ENCODE measurements around the gene NBPF11. TPM values are rescaled to one million over a fixed set of nuclear protein-coding genes. Genes with fewer than 3 reads are reported as not detected.
"Not testable (repeated sequence)": the region's sequence is repeated elsewhere in the genome, so short reads cannot be mapped to it uniquely, and the experiment has no call there.

Gene NBPF11
- total and polyA plus RNA-seq, 7 donors = 1.6 to 13.3 (median 6.5) TPM

GRCh38 chr1:148162363-148162762 lies 10.3 kb upstream of the NBPF11 start:
- 92 to 94% methylated on average over 25 of the region's 25 CpGs for WGBS, 2 donors
- intact Hi-C loops (cut with DNase I) = no loop called here

DNA sequence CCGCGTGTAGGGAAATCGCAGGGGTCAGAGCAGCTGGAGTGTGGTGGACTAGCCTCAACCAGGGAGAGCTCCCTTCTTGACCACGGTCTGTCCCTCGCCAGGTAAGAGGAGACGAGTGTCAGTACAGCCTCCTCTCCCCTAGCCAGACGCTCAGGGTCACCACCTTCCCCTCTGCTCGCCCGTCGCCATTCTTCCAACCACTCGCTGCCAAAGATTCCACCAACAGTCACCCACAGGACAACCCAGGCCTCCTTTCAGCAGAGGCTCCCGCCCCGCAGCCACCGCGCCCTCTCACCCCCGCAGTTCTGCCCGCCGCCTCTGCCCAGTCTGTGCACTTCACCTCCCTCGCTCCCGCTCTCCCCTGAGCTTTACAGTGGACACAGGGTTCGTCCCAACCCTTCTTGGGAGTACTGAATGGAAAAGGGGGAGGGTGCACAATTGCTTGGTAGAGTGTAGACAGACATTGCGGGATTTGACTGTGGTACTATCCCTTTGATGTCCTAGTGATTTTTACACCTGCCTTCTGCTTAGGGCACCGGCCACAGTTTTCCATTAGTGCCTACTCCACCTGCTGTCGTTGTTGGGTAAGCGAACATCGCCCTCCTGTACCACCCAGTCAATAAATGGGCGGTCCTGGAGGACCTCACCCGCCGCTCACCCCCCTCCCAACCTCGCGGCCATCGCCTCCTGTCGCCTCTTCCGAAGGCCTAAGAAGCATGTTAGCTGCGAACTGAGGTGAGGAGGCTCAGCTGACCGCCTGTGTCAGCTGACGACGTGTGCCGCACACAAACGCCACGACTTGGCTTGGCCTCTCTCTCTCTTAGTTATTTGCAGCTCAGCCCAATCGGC lies 9.2 kb upstream of the NBPF11 start:
- TF ChIP-seq EP300 (IDR thresholded peaks at IDR 0.05) (no peak), POLR2AphosphoS5 (IDR thresholded peaks at IDR 0.05) (no peak), POLR2A (IDR thresholded peaks at IDR 0.05) (no peak), CTCF (IDR thresholded peaks at IDR 0.05) (no peak)
- no peak overlapping the region for H3K27ac ChIP-seq
- DNase-seq = no peak
- no peaks in the 10 kb centered on the region for H3K9me3 ChIP-seq
- WGBS, 2 donors = 85 to 91% methylated on average over 42 of the region's 42 CpGs
- no peak overlapping the region for H3K4me3 ChIP-seq
- H3K27me3 ChIP-seq = peaks cover 0 to 49% (median 33%) of the 10 kb centered on the region in 3 donors
- H3K36me3 ChIP-seq = no peaks in the 10 kb centered on the region
- H3K4me1 ChIP-seq = no peaks in the 10 kb centered on the region
- intact Hi-C loops (cut with DNase I) = no loop called here

More at GRCh38 chr1:148162363-148162762, 10.3 kb upstream of the NBPF11 start:
- no peak overlapping the region for H3K27ac ChIP-seq
- no peaks in the 10 kb centered on the region for H3K36me3 ChIP-seq
- no peak for DNase-seq
- H3K4me3 ChIP-seq = no peak overlapping the region
- H3K27me3 ChIP-seq = peaks cover 0 to 49% (median 33%) of the 10 kb centered on the region in 3 donors
- no peaks in the 10 kb centered on the region for H3K4me1 ChIP-seq
- no peaks in the 10 kb centered on the region for H3K9me3 ChIP-seq
- no peak for TF ChIP-seq EP300 (IDR thresholded peaks at IDR 0.05)
- no peak for TF ChIP-seq POLR2A (IDR thresholded peaks at IDR 0.05)

DNA sequence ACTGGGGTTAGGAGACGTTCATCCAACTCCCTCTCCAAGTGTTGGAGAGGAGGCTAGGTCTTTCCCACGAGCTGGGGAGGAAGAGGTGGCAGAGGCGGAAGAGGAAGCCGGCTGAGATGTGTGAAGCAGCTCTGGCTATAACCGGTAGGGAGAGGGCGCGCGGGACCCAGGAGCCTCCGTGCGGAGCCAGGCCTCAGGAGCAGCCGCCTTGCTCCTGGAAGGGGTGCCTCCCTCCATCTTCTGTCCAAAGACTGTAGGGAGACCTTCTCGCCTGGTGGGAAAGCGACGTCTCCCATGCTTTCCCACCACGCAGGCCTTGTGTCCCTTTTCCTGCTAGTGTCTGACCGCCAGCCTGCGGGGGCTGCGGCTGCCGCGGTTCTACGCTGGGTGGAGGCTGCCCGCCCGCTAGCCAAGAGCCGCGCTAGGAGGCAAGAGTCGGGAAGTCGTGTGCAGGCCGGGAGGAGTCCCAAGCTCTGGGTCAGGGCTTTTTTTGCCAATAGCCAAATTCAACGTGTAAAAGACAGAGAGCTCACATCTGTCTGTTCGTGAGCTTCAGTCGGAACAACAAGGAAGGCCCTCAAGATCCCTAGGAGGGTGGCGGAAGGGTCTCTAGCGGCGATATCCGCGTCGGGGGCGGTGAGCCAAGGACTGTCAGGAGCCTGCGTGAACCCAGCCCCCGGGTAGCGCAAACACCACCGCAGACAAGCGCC lies 8.4 kb upstream of the NBPF11 start:
- Histone ChIP-seq H3K9me3 (no peaks in the 10 kb centered on the region), H3K27ac (no peak overlapping the region), H3K36me3 (no peaks in the 10 kb centered on the region), H3K4me3 (no peak overlapping the region), H3K27me3 (peaks cover 0 to 56% (median 33%) of the 10 kb centered on the region in 3 donors), H3K4me1 (no peaks in the 10 kb centered on the region)
- TF ChIP-seq POLR2A (IDR thresholded peaks at IDR 0.05) = no peak
- no peak for TF ChIP-seq EP300 (IDR thresholded peaks at IDR 0.05)
- TF ChIP-seq POLR2AphosphoS5 (IDR thresholded peaks at IDR 0.05) = no peak
- TF ChIP-seq CTCF (IDR thresholded peaks at IDR 0.05) = no peak
- no peak for DNase-seq
- intact Hi-C loops (cut with DNase I) = no loop called here
- WGBS, 2 donors = 82 to 89% methylated on average over 43 of the region's 43 CpGs

- H3K4me3 ChIP-seq = no peak overlapping the region
- intact Hi-C loops (cut with DNase I) = no loop called here
- WGBS, 2 donors = 80 to 86% methylated on average over 15 of the region's 15 CpGs
- DNase-seq = no peak
- H3K9me3 ChIP-seq = no peaks in the 10 kb centered on the region
- H3K4me1 ChIP-seq = no peaks in the 10 kb centered on the region
- H3K27ac ChIP-seq = no peak overlapping the region
- H3K27me3 ChIP-seq = peaks cover 0 to 59% (median 33%) of the 10 kb centered on the region in 3 donors
- H3K36me3 ChIP-seq = no peaks in the 10 kb centered on the region
- no peak for TF ChIP-seq EP300 (IDR thresholded peaks at IDR 0.05)
These were observed 7.9 kb upstream of the NBPF11 start for GRCh38 chr1:148160048-148160342.

DNA sequence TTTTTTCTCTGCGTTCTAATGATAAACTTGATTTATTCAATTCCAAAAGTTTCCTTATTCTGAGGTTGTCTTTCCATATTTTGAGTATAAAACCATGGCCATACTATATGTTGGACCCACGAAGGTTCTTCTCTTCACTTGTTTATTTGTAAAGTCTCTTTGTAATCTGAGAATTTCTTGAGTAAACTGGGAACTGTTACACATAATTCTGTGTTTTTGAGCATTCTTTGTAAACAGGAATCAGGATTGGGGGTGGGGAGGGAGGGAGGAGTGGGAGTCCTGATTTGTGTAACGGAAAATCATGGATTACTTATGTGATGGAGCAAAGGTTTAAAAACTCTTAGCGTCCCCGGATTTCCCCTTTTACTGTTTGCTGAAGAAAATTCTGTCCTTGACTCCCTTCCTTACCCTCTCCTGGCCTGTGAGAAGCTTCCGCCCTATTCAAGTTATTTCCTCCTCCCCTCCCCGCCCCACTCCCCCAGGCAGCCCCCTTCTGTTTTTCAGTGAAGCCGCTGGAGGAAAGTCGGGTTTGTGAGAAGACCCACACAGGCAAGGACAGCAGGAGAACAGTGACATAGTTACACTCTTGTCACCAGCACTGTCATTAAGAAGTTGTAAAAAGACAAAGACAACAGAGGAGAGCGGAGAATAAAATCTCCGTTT lies 6.4 kb upstream of the NBPF11 start:
- Histone ChIP-seq H3K27me3 (peaks cover 0 to 63% (median 33%) of the 10 kb centered on the region in 3 donors), H3K36me3 (no peaks in the 10 kb centered on the region), H3K4me1 (no peaks in the 10 kb centered on the region), H3K9me3 (no peaks in the 10 kb centered on the region), H3K27ac (no peak overlapping the region), H3K4me3 (no peak overlapping the region)
- WGBS, 2 donors = 40 to 41% methylated on average over 11 of the region's 11 CpGs
- no peak for DNase-seq
- TF ChIP-seq POLR2A (IDR thresholded peaks at IDR 0.05) (no peak), CTCF (IDR thresholded peaks at IDR 0.05) (no peak), EP300 (IDR thresholded peaks at IDR 0.05) (no peak), POLR2AphosphoS5 (IDR thresholded peaks at IDR 0.05) (no peak)
- intact Hi-C loops (cut with DNase I) = no loop called here

DNA sequence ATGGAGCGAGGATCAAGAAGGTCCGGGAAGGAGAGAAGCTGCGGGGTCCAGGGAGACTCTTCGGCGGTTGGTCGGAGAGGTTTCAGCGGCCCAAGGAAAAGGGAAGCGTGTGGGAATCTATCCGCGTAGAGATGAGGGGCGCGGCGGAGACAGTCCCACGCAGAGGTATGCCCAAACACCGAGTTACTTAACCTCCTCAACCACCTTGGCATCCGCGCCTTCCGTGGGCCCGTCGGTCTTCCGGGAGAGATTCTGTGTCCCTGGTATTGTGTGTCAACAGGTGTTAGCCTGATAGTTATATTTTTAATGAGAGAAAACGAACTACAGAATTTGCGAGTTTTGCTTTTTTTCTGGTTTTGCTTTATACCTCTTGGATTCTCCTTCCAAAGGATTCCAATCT lies 5.7 kb upstream of the NBPF11 start:
- H3K36me3 ChIP-seq; H3K9me3 ChIP-seq; H3K4me1 ChIP-seq; intact Hi-C loops (cut with DNase I); DNase-seq; H3K4me3 ChIP-seq; H3K27ac ChIP-seq: not testable (repeated sequence)
- 54 to 78% methylated on average over 10 of the region's 23 CpGs for WGBS, 2 donors
- peaks cover 0 to 63% (median 33%) of the 10 kb centered on the region in 3 donors for H3K27me3 ChIP-seq

- H3K4me1 ChIP-seq; H3K27ac ChIP-seq; intact Hi-C loops (cut with DNase I); H3K9me3 ChIP-seq; H3K4me3 ChIP-seq; H3K36me3 ChIP-seq; DNase-seq: not testable (repeated sequence)
- peaks cover 0 to 43% (median 27%) of the 10 kb centered on the region in 3 donors for H3K27me3 ChIP-seq
- 18 to 37% methylated on average over 6 of the region's 7 CpGs for WGBS, 2 donors
These were observed 3.6 kb upstream of the NBPF11 start for GRCh38 chr1:148155494-148156275.

DNA sequence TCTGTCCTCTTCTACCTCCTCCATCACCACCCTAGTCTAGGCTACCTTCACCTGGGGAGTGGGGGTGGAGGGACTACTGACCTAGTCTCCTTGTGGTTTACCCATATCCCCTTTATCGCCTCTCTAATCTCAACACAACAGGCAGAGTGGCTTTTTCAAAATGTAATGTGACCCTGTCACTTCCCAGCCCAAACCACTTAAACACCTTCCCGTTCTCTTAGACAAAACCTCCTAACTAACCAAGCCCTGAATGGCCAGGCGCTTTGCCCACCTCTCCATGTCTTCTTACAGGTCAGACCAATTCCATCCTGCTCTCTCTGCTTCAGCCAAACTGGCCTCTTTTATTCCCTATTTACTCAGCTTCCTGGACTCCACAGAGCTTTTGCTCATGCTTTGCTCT lies 714 bp upstream of the NBPF11 start:
- intact Hi-C loops (cut with DNase I); H3K4me3 ChIP-seq; H3K4me1 ChIP-seq; H3K9me3 ChIP-seq; H3K36me3 ChIP-seq; H3K27ac ChIP-seq; DNase-seq: not testable (repeated sequence)
- peaks cover 0 to 14% (median 0%) of the 10 kb centered on the region in 3 donors for H3K27me3 ChIP-seq
- WGBS, 2 donors = 74 to 85% methylated on average over 3 of the region's 3 CpGs
